Neural progenitor cell (in vitro differentiated cells): ENCODE data around the gene PTPN11. TPM values are rescaled to one million over a fixed set of nuclear protein-coding genes. Genes with fewer than 3 reads are reported as not detected.

ENCODE experiments used
- DNase-seq: peaks from one replicate; pipeline ENCODE4 v3.0.0-alpha.2; 2016; ENCODE audit warnings: low spot score
- H2AFZ ChIP-seq: fragments of 200-600 bp; sonication (generic); replicated peaks from 2 replicates; pipeline ENCODE4 v1.6.1; 2016; ENCODE audit warnings: antibody characterized with exemption
- H3F3A ChIP-seq: fragments of 200-600 bp; sonication (generic); 2 replicates; pipeline ENCODE4 v1.6.1; 2016; ENCODE audit warnings: antibody characterized with exemption, low read depth
- H3K27ac ChIP-seq: fragments of 200-600 bp; sonication (generic); 2 replicates; pipeline ENCODE4 v1.5.1; 2016; ENCODE audit warnings: mild to moderate bottlenecking
- H3K27me3 ChIP-seq: fragments of 200-600 bp; sonication (generic); 2 replicates; pipeline ENCODE4 v1.6.1; 2016; ENCODE audit warnings: mild to moderate bottlenecking, moderate library complexity
- H3K36me3 ChIP-seq: fragments of 200-600 bp; sonication (generic); 2 replicates; pipeline ENCODE4 v1.5.1; 2016
- H3K4me1 ChIP-seq: fragments of 200-600 bp; sonication (generic); 2 replicates; pipeline ENCODE4 v1.6.1; 2016; ENCODE audit warnings: mixed run types
- H3K4me2 ChIP-seq: fragments of 200-600 bp; sonication (generic); 2 replicates; pipeline ENCODE4 v1.6.1; 2016
- H3K4me3 ChIP-seq: fragments of 200-600 bp; sonication (generic); 2 replicates; pipeline ENCODE4 v1.5.1; 2016
- H3K79me2 ChIP-seq: fragments of 200-600 bp; sonication (generic); 2 replicates; pipeline ENCODE4 v1.6.1; 2016; ENCODE audit warnings: low read depth
- H3K9ac ChIP-seq: fragments of 200-600 bp; sonication (generic); 2 replicates; pipeline ENCODE4 v1.6.1; 2016
- H3K9me3 ChIP-seq: fragments of 200-600 bp; sonication (generic); 2 replicates; pipeline ENCODE4 v1.5.1; 2016; ENCODE audit warnings: low read depth
- H4K20me1 ChIP-seq: fragments of 200-600 bp; sonication (generic); 2 replicates; pipeline ENCODE4 v1.6.1; 2016; ENCODE audit warnings: low read depth
- H3K27ac Mint-ChIP-seq: 3 replicates; pipeline ENCODE4 v1.8.0; 2021; ENCODE audit warnings: mixed read lengths
- H3K27me3 Mint-ChIP-seq: 2 replicates; pipeline ENCODE4 v1.8.0; 2022; ENCODE audit warnings: low read depth, mild to moderate bottlenecking, inconsistent platforms, moderate library complexity, mixed read lengths; ENCODE audit not compliant: insufficient read depth
- H3K36me3 Mint-ChIP-seq: 3 replicates; pipeline ENCODE4 v1.8.0; 2021; ENCODE audit warnings: mixed read lengths
- H3K4me1 Mint-ChIP-seq: 3 replicates; pipeline ENCODE4 v1.8.0; 2021; ENCODE audit warnings: mixed read lengths
- H3K4me3 Mint-ChIP-seq: 3 replicates; pipeline ENCODE4 v1.8.0; 2021; ENCODE audit warnings: mild to moderate bottlenecking, moderate library complexity, mixed read lengths
- H3K9me3 Mint-ChIP-seq: 3 replicates; pipeline ENCODE4 v1.8.0; 2020; ENCODE audit warnings: mixed read lengths
- CTCF ChIP-seq: fragments of 200-600 bp; sonication (generic); IDR thresholded peaks from 2 replicates; pipeline ENCODE4 v1.5.1; 2017; ENCODE audit warnings: antibody characterized with exemption, mild to moderate bottlenecking
- EZH2 ChIP-seq: fragments of 200-600 bp; sonication (generic); IDR thresholded peaks from 2 replicates; pipeline ENCODE4 v1.6.1; 2017; ENCODE audit warnings: antibody characterized with exemption, mild to moderate bottlenecking, moderate library complexity
- EZH2phosphoT487 ChIP-seq: fragments of 200-600 bp; sonication (generic); IDR thresholded peaks from 2 replicates; pipeline ENCODE4 v1.6.1; 2017; ENCODE audit warnings: antibody characterized with exemption
- total RNA-seq: library from RNA; depleted of rRNA; stranded (reverse); fragments of >200 nt; gene quantifications from 2 replicates; pipeline ENCODE4 v1.2.3, GENCODE V29; 2015; ENCODE audit warnings: low replicate concordance

Gene PTPN11
- total RNA-seq, 1 donor from 2014 or later = 85.2 TPM

GRCh38 chr12:112506513-112507166, 87.9 kb downstream of the PTPN11 start:
- no peaks in the 10 kb centered on the region for H4K20me1 ChIP-seq
- no peaks in the 10 kb centered on the region for H3K4me1 ChIP-seq
- H3K4me3 Mint-ChIP-seq = no peak overlapping the region
- H3K9me3 ChIP-seq = no peaks in the 10 kb centered on the region
- no peak for DNase-seq
- no peaks in the 10 kb centered on the region for H3F3A ChIP-seq
- TF ChIP-seq EZH2 = no peak
- no peak for TF ChIP-seq CTCF
- TF ChIP-seq EZH2phosphoT487 = no peak
- H3K27ac ChIP-seq = no peak overlapping the region
- H3K36me3 ChIP-seq = peaks cover 8% of the 10 kb centered on the region
- no peak overlapping the region for H3K4me2 ChIP-seq
- H3K4me3 ChIP-seq = no peak overlapping the region
- H3K27me3 ChIP-seq = no peaks in the 10 kb centered on the region
- no peak overlapping the region for H2AFZ ChIP-seq
- no peaks in the 10 kb centered on the region for H3K27me3 Mint-ChIP-seq
- no peak overlapping the region for H3K9ac ChIP-seq
- no peaks in the 10 kb centered on the region for H3K4me1 Mint-ChIP-seq
- no peaks in the 10 kb centered on the region for H3K9me3 Mint-ChIP-seq
- H3K79me2 ChIP-seq = no peaks in the 10 kb centered on the region
- H3K27ac Mint-ChIP-seq = no peak overlapping the region
- peaks cover 41% of the 10 kb centered on the region for H3K36me3 Mint-ChIP-seq

- Mint-ChIP-seq H3K27ac (no peak overlapping the region), H3K27me3 (no peaks in the 10 kb centered on the region), H3K4me1 (peaks cover 20% of the 10 kb centered on the region), H3K36me3 (no peaks in the 10 kb centered on the region), H3K4me3 (no peak overlapping the region), H3K9me3 (no peaks in the 10 kb centered on the region)
- Histone ChIP-seq H3K36me3 (no peaks in the 10 kb centered on the region), H3K27ac (no peak overlapping the region), H3K9me3 (no peaks in the 10 kb centered on the region), H3K4me2 (no peak overlapping the region), H3K79me2 (no peaks in the 10 kb centered on the region), H3F3A (no peaks in the 10 kb centered on the region), H3K9ac (no peak overlapping the region), H2AFZ (no peak overlapping the region), H3K4me1 (peaks cover 3% of the 10 kb centered on the region), H3K27me3 (no peaks in the 10 kb centered on the region), H3K4me3 (no peak overlapping the region), H4K20me1 (no peaks in the 10 kb centered on the region)
- TF ChIP-seq CTCF = no peak
- TF ChIP-seq EZH2 = no peak
- no peak for TF ChIP-seq EZH2phosphoT487
- no peak for DNase-seq
Measured at GRCh38 chr12:112513471-112513870, 94.7 kb downstream of the PTPN11 start.

- H3K9me3 Mint-ChIP-seq = no peaks in the 10 kb centered on the region
- H3K4me1 Mint-ChIP-seq = peaks cover 22% of the 10 kb centered on the region
- H3K27me3 Mint-ChIP-seq = no peaks in the 10 kb centered on the region
- no peaks in the 10 kb centered on the region for H3K9me3 ChIP-seq
- H3K27me3 ChIP-seq = no peaks in the 10 kb centered on the region
- no peak overlapping the region for H3K9ac ChIP-seq
- peak overlapping the region; percentile 68 for H3K27ac Mint-ChIP-seq
- no peak for DNase-seq
- no peak overlapping the region for H3K4me3 ChIP-seq
- no peak overlapping the region for H2AFZ ChIP-seq
- H3K36me3 ChIP-seq = no peaks in the 10 kb centered on the region
- no peak overlapping the region for H3K4me3 Mint-ChIP-seq
- no peaks in the 10 kb centered on the region for H3F3A ChIP-seq
- TF ChIP-seq EZH2phosphoT487 (no peak), EZH2 (no peak), CTCF (no peak)
- H3K4me2 ChIP-seq = no peak overlapping the region
- H4K20me1 ChIP-seq = no peaks in the 10 kb centered on the region
- peaks cover 7% of the 10 kb centered on the region for H3K4me1 ChIP-seq
- no peak overlapping the region for H3K27ac ChIP-seq
- H3K36me3 Mint-ChIP-seq = no peaks in the 10 kb centered on the region
- H3K79me2 ChIP-seq = no peaks in the 10 kb centered on the region
Measured at GRCh38 chr12:112514456-112514855, 95.7 kb downstream of the PTPN11 start.
